Stimulated activated CD8-positive, alpha-beta memory T cell treated with anti-CD3 and anti-CD28 coated beads, Interleukin-4, amount 100 ng/mL, for 24 hours (primary cell): ENCODE results near the gene DDT.
"Not testable (repeated sequence)": the region's sequence is repeated elsewhere in the genome, so short reads cannot be mapped to it uniquely, and the experiment has no call there.

Experiments used
- DNase-seq: peaks from one replicate; pipeline ENCODE4 v3.0.0-alpha.2; 2020; ENCODE audit warnings: low read depth

Gene DDT

DNA sequence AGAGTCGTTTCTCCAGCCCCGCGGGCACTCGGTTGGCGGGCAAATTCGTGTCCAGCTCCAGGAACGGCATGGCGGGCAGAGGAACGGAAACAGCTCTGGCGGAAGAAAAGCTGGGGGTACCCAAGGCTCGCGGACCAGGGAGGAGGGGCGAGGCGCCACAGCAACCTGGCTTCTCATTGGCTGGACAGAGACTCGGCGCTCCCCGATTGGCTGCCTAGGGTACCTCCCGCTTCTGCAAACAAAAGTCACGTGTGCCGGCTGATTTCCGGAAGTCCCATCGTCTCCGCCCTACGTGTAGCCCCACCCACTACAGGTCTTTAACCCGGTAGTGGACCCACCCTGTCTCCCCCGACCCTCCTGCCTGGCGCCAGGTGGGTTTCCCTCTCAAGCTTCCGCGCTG is at the start of gene DDT:
Gene DDT, minus strand, starts transcription at position 97 of the 400 bp plus-strand sequence. Its CDS starts 27 bp downstream, at position 70.
- DNase-seq: not testable (repeated sequence)

DNA sequence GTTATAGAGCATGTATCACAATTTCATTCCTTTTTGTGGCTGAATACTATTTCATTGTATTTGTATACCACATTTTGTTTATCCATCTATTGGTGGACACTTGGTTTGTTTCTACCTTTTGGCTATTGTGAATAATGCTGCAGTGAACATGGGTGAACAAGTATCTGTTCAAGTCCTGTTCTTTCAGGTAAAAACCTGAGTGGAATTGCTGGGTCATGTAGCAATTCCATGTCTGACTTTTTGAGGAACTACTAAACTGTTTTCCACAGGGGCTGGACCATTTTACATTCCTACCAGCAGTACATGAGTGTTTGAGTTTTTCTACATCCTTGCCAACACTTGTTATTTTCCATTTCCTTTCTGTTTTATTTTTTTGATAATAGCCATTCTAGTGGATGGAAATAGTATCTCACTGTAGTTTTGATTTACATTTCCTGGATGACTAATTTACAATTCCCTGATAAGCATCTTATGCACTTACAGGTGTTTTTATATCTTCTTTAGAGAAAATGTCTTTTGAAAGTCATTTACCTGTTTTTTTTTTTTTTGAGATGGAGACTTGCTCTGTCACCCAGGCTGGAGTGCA is 49.1 kb upstream of the DDT start:
- no peak for DNase-seq

DNA sequence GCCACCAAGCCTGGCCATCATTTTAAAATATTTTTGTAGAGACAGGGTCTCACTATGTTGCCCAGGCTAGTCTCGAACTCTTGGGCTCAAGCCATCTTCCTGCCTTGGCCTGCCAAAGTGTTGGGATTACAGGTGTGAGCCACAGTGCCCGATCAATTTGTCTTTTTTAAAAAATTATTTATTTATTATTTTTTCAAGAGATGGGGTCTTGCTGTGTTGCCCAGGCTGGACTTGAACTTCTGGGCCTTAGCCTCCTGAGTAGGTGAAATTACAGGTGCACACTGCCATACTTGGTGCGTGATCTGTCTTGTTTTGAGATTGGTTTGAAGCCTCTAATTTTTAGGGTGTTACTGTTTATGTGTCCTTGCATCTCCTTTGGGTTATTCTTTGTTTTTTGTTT is 47.1 kb upstream of the DDT start:
- DNase-seq: no peak

DNA sequence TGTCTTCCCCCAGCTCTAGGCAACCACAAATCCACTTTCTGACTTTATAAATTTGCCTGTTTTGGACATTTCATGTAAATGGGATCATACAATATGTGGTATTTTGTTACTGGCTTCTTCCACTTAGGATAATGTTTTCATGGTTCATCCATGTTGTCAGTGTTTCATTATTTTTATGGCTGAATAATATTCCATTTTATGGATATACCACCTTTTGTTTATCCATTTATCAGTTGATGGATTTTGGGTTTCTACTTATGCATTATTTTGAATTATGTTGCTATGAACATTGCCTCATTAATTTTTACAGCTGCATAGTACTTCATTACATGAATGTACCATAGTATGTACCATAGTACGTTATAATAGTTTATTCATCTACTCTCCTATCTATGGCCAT is 41.9 kb upstream of the DDT start:
- no peak for DNase-seq

DNA sequence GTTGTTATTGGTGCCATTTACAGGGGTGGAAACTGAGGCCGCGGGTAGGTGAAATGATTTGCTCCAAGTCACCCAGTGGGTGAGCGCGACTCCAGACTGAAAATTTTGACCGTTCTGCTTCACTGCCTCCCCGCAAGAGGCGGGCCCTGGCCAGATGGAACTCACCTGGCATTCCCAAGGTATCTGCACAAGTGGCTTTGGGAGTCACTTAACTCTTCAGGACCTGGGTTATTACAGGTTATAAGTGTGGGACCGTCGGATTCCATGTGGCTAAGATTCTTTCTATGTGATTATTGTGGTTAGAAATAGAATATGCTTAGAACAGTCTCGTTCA is 37.5 kb upstream of the DDT start:
- DNase-seq: no peak

DNA sequence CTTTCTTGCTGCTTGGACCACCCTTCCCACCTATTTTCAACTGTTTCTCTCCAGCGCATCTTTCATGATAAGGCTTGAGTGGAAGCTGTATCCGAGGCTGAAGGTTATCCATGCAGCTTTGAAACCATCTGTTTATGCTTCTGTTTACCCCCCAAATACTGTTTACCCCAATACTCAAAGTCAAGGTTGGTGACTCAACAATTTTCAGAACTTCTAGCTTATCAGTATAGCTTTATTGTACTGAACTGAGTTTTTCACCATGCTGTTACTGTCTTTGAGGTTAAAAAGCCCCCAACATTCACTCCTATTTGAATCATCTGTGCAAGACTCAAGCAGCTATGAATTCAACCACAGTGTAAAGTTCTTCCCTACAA is 35.8 kb upstream of the DDT start:
- DNase-seq: no peak

DNA sequence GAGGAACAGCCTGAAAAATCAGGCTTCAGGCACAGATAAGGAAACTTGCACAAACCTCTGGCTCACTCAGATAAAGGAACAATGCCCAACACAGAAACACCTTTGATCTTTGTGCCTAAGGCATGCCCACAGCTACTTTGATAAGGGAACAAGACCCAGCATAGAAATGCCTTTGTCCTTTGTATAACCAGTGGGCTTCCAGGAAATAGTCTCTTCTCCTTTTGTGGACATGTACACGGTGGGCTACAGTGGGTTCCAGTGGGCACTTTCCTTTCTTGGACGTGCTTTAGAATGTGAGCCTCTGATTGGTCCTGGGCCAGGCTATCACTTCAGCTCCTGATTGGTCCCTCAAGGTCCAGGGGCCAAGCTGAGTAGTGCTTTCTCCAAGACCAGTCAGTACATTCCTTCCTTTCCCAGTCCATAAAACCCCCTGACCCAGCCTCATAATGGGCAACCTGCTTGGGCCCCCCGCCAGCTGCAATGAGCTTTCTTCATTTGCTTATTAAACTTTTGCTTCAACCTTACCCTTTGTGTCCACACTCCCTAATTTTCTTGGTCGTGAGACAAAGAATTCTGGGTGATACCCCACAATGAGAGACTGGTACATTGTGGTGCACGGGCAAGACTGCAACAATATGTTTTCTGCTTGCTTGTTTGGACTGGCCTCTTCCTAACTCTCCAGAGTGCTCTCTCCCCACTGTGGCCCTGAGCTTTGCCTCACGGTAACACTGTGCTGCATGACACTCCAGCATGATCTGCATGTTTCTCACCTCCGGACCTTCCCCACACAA is 35.2 kb upstream of the DDT start:
- DNase-seq: no peak

DNA sequence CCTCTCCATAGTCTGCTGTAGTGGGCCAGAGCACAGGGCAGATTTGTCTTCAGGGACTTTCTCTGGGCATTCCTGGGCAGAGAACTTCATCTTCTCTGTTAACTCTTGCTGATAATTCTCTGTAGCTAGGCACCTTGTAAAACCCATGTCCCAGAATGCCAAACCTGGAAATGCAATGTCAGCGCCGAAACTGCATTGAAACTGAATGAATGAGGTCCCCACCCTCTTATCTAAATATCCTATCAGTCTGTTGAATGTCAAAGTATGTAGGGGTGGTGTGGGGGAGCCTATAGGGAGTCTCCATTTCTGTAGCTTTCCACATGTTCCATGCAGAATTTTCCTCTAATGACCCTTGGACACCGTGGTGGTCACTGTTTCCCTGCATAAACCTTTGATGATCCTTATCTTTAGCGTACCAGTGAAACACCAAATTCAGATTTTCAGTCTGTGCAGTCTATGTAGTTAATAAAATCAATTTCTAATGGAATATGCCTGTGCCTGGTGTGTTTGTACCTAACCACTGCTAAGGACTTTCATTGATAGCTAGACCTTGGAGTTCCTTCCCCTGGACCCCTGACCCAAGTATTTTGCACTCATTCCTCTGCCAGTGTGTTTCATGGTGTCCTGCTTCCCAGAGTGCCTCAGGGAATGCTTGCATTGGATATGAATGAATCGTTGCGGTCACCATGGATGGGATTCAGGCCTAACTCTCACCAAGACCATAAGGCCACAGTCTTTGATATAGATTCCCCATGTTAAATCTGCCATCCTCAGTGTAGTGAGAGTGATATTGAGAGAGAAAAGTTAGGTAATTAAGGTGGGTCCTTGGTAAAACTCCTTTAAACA is 34.4 kb upstream of the DDT start:
- DNase-seq: no peak

DNA sequence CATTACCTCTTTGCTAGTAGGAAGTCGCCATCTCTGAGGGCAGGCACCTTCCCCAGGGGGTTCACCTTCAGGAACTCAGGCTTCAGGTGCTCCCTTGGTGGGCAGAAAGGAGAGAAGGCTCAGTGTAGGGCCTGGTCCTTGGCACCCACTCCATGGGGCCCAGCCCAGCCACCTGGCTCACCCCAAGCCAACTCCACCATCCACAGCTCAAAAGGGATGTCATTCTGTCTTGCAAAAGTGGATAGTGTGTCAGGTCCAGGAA is 33.7 kb upstream of the DDT start:
- DNase-seq: no peak

DNA sequence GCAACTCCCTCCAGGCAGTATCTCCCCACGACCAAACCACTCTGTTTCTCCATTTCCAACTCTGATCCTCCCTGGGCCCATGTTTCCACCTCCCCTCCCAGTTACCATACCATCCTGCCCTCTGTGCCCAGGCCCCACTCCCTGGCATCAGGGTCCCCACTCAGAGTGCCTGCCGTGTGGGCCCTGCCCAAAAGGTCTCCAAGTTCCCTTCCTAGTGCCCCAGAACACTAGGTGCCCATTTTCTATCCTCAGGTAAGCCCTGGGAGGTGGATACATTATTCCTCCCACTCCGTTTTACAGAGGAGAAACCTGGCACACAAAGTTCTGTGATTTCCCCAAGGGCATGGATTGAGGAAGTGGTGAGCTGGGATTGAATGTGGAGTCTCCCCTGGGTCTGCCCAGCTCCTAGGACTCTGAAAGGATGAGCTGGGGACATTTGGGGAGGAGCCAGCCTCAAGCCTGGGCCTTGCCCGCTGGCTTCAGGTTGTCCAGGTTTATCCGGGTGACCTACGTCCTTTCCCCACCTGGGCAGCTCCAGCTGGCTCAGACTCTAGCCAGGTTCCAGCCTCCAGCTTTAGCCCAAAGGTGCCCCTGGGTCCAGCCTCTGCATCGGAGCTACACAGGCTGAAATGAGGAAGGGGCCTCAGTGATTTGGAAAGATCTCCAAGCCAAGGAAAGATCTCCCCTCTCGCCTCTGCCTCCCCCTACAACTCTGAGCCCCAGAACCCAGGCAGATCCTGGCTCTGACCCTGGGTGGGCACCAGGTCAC is 33.2 kb upstream of the DDT start:
- DNase-seq: no peak

DNA sequence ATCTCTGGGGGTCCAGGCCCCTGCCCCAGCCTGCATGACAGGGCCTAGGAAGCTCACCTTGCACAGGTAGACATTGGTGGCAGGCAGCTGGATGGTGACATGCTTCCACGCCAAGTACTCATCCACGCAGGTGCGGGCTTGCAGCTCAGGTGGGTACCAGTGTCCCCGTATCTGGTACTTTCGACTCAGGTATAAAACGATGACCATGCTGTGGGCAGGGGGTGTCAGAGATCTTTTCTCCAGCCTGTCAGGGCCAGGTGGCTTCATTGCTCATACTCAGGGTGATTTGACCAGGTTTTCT is 32.6 kb upstream of the DDT start:
- no peak for DNase-seq

DNA sequence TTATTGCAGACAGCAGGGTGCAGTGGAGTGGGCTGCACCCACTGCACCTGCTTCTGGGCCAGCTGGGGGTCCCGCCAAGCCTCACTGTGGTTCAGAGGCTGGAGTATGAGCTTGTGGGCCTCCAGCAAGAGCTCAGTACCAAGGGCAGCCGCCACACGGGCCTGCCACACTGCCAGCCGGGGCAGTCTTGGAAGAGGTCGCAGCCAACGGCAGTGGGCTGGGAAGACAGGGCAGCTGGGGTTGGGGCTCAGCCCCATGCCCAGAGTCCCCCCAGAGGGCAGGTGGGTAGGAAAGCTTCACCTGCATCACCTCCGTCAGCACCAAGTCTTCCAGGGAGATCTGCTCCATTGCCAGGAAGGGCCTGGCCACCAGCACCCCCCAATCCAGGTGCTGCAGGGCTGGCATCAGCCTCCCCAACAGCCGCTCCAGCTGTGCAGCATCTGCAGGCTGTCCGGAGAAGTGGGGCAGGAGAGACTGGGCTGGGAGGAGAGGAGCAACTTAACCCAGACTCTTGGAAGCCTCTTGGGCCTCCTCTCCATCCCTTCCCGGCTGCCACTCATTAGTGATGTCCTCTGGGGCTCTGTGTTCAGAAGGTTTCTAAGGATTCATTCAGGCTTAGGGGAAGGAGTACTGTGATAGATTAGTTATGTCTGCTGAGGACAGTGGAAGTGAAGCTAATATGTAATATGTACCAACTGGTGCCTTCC is 32.1 kb upstream of the DDT start:
- DNase-seq: no peak

DNA sequence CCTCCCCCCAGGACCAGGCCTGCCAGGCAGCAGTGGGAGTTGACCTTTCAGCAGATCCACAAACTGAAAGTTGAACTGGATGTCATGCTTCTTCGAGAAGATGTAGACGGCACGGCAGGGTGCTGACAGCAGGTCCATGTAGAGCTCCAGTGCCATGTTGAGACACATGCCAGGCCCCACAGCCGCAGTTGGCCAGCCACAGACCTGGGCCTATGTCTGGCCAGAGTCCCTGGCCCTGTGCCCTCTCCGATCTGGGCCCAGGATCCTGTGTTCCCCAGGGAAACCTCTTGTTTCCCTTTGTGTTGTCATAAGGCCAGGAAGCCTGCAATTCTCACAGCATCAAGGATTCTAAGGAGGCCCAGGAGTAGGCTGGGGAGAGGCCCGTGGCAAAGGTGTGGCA is 31.0 kb upstream of the DDT start, which contains the start of gene GSTT4:
Gene GSTT4, minus strand, starts transcription at position 253 of the 400 bp plus-strand sequence. Its CDS starts 97 bp downstream, at position 156.
- no peak for DNase-seq

DNA sequence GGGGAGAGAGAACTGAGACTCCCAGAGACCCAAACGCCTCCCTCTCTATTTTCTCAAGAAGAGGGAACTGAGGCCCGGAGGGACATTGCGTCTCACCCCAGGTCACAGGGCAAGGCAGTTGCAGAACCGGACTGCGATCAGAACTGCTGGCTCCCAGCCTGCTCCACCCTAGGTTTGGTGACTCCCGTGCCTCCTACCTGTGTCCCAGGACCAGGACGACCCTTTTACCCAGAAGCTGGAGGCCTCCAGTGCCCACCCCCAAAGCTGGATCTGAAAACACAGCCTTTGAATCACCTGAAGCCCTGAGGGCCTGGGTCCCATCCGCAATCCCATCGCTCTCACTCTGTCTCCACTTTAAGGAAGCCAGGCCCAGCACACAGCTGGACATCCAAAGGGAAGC is 29.6 kb upstream of the DDT start:
- DNase-seq: no peak

DNA sequence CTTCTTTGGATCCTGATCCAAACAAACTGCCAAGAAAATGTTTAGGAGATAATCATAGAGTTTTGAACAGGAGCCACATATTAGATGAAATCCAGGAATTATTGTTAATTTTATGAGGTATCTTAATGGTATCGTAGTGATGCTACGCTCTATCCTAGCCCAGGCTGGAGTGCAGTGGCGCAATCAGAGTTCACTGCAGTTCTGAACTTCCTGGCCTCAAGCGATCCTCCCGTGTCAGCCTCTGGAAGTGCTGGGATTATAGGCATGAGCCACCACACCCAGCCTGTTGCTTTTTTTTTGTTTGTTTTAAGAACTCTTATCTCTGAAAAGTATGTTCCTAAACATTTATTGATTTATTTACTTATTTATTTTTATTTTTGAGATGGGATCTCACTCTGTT is 28.6 kb upstream of the DDT start:
- no peak for DNase-seq

DNA sequence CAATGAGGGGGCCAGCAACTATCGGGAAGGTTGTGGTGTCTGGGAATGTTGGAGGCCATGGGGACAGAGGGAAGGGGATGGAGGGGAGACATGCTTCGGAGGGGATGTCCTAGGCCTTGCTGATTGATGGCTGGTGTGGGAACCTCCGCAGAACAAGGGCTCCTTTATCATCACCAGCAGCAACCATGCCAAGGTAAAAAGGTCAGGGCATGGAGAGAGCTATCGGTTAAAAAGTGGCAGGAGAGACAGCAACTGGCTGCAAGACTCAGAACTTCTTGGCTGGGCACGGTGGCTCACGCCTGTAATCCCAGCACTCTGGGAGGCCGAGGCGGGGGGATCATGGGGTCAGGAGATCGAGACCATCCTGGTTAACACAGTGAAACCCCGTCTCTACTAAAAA is 28.0 kb upstream of the DDT start:
- DNase-seq: no peak

DNA sequence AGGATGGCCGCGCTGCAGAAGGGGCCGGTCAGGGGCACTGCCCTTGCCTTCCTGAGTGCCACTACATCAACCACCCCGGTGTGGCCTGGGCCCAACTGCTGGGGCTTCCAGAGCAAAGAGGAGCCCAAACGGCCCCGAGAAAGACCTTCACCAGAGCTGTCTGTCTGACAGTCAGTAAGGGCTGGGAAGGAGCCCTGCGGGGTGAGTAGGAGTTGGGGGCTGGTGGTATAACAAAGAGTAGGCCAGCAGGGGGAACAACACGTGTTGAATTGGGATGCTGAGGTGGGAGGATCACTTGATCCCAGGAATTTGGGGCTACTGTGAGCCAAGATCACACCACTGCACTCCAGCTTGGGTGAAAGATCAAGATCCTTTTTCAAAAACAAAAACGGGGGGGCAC is 27.1 kb upstream of the DDT start:
- DNase-seq: no peak

DNA sequence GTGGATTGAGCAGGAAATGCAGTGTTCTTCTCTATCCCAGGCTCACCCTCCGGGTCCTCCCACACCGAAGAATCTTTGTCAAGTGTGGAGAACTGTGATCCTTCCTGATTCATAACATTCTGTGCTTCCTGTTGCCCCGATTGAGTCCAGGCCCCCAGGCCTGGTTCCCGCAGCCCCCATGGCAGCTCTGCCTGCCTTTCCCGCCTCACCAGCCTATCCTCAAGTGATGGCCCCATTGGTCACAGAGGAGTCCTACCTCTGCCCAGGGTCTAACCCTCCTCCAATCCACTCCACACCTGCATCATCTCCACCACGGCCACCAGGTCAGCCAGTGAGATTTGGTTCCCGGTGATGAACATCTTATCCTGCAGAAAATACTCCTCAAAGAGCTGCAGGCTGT is 25.5 kb upstream of the DDT start:
- DNase-seq: not testable (repeated sequence)

DNA sequence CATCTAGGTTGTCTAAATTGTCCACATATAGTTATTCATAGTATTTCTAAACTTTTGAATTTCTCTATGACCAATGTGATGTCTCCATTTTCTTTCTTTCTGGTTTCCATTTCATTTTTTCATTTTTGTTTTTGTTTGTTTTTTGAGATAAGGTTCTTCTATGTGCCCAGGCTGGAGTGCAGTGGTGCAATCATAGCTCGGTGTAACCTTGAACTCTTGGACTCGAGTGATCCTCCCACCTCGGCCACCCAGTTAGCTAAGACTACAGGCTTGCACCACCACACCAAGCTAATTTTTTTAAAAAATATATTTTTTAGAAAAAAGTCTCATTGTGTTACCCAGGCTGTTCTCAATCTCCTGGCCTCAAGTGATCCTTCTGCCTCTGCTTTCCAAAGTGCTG is 22.9 kb upstream of the DDT start:
- DNase-seq: no peak

DNA sequence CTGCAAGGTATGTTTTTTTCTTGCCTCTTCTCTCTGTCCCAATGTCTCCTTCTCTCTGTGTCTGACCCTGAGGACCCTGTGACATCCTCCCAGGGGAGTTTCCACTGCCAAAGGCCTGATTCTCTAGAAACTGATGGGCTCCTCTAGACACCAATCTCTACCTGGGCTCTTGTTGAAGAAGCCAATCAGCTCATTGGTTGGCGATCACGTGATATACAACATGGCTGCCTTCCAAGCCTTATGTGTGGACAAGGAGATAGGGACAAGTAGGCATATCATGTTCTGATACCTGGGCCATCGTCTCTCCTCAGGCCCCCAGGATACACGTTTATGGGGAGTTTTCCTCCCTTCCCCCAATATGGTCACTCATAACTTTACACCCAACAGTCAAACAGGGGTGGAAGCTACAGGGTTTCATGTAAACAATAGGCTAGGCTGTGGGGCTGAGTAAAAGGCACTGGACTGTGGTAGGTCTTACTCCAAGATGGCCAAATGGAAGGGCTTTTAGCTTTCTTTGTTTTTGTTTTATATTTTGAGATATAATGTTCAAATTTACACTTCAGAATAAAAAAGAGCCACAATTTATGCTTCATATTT is 19.4 kb upstream of the DDT start:
- DNase-seq: not testable (repeated sequence)

DNA sequence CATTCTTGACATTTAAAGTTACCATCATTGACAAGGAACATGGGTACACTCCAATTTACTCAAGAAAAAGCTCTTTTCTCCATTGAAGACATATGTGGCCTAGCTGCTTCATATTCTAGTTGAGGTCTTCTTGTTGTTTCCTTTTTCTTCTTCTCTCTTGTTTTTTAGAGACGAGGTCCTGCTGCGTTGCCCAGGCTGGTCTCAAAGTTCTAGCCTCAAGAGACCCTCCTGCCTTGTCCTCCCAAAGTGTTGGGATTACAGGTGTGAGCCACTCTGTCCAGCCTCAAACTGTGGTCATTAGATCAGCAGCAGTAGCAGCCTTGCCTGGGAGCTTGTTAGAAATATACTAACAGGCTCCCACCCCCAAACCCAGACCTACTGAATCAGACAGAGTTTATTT is 18.8 kb upstream of the DDT start:
- not testable (repeated sequence) for DNase-seq
